CD1c-positive myeloid dendritic cell (primary cell): ENCODE measurements around the gene DNASE1.
A peak's percentile ranks its signal among the peaks of the same experiment; 100 is the strongest.

Source experiments
- DNase-seq: peaks from one replicate; pipeline ENCODE4 v3.0.0-alpha.2; 2016; ENCODE audit errors: extremely low spot score

DNASE1 gene

DNA sequence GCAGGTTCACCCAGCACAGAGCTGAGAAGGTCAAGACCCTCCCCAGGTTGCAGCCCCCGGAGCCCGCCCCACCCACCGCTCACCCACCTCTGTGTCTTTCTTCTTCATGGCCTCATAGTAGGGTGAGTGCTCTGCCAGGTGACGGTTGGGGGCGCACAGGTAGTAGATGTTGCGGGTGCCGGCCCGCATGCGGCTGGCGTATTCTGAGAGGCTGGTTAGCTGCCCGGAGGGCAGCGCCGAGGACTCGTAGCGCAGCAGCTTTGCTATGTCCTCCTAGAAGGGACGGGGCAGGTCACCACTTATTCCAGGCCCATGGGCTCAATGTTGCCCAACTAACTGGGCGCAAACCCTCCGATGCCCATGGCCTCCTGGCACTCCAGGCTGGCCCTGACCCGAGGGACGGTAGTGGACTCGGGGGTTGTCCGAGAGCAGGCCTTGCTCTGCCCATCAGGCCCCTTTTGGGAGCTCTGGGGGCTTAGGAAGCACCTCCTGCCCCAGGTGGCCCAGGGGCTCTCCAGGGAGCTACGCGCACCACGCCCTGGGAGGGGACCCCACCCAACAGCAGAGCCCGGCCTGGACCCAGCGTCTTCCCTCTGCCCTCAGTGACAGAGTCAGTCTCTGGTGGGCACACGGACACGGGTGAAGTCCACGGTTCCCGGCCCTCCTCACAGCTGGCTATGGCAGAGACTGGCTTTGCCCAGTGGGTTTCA lies 9.9 kb downstream of the DNASE1 start:
- no peak for DNase-seq

DNA sequence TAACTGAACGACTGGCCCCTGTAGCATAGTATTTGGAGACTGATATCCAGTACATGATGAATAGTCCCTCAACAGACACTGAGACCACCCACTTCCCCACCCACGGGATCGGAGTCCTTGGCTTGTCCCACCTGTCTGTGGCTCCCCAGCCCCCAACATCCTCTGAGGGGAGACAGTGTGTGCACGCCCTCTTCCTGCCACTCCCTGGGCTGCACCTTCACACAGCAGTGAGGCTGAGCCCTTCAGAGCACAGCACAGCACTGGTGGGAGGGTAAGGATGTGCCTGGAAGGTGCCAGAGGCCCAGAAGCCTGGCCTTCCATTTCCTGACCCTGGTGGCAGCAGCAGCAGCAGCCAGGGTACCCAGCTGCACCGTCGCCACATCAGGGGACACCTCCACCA lies 11.0 kb downstream of the DNASE1 start:
- DNase-seq: no peak

DNA sequence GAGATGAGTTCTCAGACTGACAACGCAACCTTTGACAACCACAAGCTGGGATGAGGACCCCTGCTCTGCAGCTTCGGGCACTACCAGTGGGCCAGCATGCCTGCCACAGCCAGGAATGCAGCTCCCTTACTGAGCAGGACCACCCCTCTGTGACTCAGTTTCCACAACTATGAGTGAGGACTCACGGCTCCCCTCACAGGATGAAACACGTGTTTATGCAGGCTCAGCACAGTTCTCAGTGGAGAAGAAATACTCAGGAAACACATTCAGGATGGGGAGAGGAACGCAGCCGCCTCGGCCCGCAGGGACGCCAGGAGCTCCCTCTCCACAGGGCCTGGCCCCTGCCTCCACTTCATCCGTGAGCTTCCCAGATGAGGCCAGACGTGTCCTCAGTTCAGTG lies 14.1 kb downstream of the DNASE1 start:
- no peak for DNase-seq

DNA sequence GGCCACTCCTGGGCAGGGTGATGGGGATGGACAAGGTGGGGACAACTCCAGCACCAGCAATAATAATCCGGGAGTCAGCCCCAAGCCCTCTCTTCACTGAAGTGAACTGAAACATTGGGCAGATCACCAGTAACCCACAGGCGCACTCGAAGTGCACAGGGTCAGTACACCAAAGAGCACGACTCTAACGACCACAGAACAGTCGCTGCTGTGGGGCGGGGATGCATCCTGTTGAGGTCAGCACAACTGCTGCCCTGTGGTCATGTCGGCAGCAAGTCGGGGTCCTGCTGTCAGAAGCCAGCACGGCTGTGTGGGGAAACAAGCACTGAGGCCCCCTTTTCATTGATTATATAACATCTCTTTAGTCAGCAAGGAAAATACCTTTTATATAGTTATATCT lies 14.6 kb downstream of the DNASE1 start:
- no peak for DNase-seq

DNA sequence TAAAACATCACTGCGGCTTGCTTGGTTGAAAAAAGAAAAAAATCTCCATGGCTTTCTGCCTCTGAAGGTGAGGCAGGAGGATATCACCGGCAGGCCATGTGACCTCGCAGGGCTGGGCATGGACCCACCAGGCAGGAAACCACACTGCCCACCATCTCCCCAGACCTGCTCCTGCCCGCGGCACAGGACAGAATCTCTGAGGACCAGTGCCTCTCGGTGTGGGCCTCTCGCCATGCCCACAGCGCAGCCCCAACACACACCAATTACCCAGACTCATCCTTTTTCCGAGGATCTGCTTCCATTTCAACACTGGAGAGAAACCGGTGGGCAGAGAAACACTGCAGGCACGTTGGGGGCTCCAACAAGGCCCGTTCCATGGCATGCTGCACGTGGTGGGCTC lies 16.2 kb downstream of the DNASE1 start:
- DNase-seq: no peak

DNA sequence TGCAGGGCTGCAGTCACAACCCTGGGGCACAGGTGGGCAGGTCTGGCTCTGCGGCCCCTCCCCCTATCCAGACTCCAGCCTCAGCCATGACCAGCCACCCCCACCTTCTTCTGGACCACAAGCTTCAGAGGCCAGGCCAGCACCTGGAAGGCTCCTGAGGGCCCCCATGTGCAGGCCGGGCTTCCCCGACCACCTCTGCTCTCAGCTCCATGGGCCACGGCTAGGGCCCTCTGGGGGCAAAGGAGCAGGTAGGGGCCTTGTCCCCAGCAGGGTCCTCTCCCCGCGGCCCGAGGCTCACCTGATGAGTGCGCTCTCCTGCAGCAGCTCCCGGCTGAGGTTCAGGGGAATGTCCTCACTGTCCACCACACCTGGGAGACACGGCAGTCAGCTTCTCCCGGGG lies 16.9 kb downstream of the DNASE1 start:
- DNase-seq: no peak

DNA sequence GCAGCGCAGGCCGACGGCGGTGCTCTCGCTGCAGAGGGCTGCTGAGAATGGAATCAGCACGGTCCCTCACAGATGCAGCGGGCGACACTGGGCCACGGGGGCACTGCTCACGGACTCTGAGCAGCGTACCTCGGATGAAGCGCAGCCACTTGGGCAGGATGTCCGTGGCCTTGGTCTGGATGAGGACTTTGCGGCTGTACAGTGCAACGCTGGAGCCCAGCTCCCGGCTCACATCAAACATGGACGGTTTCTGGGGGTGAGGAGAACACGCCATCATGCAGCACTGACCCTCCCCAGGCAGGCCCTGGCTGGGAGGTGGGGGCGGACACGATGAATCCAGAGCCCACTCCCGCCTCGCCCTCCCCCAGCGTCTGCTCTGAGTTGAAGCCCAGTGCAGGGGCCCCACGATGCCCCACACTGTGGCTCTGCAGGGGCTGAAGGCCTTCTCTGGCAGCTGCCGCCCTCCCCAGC lies 18.1 kb downstream of the DNASE1 start:
- DNase-seq: no peak

DNA sequence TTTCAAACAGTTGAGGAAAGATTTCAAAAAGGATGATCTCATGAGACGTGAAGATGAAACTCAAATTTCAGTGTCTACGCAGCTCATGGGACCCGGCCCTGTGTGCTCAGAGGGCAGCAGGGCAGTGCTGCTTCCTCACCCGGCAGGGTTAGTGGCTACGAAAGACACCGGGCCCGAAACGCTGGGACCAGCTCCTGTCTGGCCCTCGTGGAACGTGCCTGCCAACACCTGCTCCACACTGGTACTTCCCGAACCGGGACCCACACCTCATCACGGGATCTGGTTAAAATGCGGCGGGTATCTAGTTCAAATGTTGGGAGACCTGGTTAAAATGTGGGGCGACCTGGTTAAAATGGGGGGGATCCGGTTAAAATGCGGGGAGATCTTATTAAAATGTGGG lies 18.7 kb downstream of the DNASE1 start:
- DNase-seq: no peak

DNA sequence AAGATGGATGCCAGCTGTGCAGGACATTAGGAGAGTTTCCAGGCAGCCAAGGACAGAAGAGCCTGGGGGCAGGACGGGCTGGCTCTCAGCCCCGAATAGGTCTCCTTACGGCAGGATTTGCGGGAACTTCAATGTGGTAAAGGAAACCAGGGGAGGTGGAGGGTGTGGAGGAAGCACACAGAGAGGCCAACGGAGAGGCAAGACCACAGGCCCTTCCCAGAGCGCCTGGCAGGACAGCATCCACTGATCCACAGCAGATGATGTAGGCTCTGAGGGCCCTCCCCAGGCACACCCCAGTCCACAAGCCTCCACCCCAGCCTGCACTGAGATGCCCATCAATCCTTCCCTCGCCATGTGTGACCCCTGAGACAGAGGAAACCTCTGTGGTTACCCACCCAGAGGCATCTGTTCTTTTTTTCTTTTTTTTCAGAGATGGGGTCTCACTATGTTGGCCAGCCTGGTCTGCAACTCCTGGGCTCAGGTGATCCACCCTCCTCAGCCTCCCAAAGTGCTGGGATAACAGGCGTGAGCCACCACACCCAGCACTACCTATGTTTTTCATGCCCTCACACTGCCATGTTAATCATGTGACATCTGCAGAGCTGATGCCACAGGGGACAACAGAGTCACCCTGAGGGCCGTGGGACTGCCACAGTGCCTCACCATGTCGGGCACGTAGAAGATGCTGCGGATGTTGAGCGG lies 19.3 kb downstream of the DNASE1 start:
- DNase-seq: no peak

DNA sequence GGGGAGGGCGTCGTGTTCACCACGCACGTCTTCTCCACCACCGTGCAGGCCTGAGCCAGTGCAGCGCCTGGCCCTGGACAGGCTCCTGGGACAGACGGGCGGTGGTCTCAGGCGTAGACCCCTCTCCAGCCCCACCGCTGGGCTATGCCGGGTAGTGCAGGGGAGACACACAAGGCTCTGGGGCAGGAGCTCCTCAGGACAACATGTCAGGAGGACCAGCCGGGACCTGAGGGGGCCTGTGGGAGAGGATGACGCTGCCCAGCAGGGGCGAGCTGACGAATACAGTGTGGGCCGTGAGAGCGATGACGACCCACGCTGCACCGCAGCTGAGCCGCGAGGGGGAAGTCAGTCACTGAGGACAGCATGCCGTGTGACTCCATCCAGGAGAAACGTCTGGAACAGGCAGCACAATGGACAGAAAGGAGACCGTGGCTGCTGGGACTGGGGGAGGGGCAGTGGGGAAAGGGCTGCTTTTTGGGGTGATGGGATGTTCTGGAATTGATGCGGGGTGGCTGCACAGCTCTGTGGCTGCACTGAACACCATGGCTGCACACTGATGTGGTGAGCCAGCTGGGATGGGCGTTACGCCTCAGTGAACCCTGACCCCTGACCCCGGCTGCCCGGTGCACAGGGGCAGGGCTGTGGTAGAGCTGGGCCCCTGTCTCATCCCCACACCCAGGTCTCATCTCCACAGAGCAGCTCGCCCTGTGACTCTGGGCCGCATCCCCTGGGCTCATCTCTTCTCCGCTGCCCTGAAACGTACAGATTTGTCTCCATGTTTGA lies 20.2 kb downstream of the DNASE1 start:
- DNase-seq: no peak

DNA sequence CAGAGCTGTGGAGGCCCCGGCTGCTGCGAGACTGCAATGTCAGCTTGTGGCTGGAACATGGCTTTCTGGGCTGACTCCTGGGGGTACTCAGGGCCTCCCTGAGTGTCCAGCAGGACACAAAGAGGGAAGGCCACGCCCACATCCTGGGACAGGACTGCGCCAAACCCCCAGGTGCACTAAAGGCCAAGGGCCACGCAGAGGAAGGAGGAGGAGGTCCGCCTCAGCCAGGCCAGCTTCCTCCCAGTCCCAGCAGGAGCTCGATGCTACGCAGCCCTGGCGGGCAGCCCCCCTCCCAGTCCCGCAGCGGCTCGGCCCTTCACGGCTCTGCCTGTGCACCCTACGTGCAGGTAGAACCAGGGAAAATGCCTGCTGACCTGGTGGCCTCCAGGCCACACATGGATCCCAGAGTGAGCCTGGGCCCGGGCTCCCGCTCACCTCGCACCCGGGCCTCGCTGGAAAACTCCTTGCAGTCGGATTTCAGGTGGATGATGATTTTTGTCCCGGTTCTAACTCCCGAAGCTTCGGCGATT lies 21.2 kb downstream of the DNASE1 start:
- DNase-seq: no peak

DNA sequence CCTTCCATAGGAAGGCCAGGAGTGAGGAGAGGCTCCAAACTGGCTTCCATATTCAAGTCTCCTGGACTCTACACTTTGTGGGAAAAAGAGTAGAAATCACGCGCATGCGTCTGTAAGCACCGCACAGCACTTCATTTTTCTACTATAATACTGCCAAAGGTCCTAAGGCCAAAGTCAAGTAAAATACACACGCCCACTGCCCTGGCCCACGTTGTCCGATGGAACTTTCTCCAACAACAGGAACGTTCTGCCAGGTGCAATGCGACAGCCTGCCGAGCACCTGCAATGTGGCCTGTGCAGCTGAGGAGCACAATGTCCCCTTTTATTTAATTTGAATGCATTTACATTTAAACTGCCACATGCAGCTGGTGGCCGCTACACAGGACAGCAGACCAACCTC lies 23.5 kb downstream of the DNASE1 start:
- DNase-seq: no peak

DNA sequence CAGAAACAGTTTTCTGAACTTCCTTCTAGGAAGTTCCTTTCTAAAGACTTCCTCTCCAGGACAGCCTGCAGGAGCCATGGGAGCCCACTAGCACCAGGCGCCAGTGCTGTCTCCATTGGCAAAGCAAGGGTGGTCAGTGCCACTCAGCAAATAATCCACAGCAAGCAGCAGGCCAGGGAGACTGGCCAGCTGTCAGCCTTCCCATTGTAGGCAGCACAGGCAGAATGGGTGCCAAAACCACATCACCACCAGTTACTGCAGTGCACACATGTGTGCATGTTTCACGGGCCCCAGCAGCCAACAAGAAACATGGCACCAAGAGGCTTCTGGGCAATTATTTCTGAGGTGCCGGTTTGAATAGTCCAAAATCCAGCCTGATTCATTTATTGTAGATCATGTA lies 26.7 kb downstream of the DNASE1 start:
- no peak for DNase-seq

DNA sequence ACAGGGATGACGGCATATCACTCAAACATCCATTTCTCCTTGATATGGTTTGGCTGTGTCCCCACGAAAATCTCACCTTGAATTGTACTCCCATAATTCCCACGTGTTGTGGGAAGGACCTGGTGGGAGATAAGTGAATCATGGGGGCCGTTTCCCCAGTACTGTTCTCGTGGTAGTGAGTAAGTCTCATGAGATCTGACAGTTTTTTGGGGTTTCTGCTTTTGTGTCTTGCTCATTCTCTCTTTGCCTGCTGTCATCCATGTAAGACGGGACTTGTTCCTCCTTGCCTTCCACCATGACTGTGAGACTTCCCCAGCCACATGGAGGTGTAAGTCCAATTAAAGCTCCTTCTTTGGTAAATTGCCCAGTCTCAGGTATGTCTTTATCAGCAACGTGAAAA lies 32.5 kb downstream of the DNASE1 start:
- DNase-seq: no peak

DNA sequence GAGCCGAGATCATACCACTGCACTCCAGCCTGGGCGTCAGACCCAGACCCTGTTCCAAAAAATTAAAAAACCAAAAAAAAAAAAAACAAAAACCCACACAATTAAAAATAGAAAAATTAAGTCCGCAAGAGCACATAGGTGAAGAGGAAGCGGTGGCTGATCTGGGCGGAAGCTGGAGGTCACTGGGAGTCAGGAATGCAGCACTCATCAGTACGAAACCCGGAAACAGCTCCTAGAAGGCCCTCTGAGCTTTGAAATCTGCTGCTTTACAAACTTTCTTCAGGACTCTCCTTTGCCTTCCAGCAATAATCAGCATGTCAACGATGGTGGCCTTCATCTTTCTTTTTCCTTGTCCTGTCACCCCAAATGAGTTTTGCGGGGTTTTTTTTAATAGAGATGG lies 33.3 kb downstream of the DNASE1 start:
- no peak for DNase-seq

DNA sequence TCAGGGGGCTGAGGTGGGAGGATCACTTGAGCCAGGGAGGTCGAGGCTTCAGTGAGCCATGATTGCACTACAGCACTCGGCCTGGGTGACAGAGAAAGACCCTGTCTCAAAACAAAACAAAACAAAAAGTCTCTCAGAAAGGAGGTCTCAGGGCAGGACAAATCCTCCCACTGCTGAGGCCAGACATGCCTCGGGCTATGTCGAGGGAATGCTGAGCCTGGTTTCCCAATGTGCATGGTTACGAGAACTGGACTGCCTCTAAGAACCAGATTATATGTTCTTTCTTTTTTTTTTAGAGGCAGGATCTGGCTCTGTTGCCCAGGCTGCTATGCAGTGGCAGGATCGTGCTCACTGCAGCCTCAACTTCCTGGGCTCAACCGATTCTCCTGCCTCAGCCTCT lies 35.2 kb downstream of the DNASE1 start:
- DNase-seq: no peak

DNA sequence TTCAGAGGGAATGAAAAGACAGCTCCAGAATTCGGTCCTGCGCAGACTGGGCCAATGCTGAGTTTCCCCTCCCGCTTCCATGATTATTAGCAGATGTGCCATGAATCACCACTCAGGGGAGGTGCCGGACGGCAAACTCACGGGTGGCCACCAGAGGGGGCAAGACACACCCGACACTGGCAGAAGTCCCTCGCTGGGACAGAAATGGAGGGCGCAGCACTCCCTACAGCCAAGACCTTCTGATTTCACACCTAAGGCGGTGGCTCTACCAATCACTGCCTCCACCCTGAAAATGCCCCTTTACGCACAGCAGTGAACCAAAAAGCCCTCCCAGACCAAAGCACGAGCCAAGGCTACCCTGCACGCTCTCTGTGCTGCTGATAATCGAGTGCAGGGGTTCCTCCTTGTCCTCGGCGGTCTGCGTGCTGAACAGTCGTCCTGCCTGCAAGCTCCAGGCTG lies 36.0 kb downstream of the DNASE1 start:
- peak; percentile 86 for DNase-seq

DNA sequence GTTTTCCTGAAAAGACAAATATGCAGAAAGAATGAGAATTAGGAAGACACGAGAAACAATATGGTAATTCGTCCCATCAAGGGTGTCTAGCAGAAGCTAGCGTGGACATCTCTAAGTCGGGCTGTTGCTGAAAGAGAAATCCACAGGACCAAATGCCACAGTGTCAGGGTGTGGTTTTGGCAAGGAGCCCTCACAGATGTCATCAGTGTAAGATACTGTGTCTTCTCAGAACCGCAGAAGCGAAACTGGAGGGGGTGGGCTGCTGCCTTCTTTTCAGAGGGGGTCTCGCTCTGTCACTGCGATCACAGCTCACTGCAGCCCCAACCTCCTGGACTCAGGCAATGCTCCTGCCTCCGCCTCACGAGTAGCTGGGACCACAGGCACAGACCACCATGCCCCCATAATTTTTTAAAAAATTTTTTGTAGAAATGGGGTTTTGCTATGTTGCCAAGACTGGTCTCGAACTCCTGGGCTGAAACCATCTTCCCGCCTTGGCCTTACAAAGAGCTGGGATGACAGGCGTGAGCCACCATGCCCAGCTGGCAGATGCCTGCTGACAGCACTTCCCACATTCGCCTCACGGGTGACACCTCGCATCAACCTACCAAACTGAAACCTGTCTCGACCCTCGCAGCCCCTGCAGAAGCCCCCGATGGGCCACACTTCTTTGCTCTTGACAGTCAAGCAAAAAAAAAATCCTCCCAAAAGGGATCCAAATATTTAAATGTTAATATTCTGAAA lies 36.7 kb downstream of the DNASE1 start:
- no peak for DNase-seq

DNA sequence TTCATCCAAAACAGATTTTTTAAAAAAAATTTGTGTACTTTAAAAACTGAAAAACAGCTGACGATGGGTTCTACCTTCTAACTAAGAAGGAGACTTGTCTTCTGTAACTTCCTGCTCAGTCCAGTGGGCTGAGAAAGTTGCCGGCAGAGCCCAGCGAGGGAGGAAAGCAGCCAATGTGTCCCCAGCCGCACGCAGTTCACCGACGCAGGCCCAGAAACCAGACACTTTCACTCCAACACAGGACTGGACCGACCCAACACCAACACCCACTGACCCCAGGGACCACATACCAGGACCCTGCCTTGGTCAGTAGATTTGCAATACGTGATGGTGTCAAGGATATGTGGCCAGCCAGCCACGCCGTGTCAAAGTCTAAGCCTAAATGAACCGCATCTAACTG lies 37.3 kb downstream of the DNASE1 start:
- DNase-seq: no peak

DNA sequence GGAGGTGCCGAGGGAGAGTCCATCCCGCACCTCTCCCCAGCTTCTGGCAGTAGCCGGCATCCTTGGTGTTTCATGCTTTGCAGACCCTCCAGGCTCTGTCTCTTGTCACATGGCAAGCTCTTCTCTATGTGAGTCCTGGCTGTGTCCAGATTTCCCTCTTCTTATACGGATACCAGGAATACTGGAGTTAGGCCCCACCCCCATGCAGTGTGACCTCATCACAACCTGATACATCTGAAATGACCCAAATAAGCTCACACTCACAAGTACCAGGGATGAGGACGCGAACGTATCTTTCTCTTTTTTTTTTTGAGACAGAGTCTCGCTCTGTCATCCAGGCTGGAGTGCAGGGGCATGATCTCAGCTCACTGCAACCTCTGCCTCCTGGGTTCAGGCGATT lies 39.6 kb downstream of the DNASE1 start:
- DNase-seq: no peak

DNA sequence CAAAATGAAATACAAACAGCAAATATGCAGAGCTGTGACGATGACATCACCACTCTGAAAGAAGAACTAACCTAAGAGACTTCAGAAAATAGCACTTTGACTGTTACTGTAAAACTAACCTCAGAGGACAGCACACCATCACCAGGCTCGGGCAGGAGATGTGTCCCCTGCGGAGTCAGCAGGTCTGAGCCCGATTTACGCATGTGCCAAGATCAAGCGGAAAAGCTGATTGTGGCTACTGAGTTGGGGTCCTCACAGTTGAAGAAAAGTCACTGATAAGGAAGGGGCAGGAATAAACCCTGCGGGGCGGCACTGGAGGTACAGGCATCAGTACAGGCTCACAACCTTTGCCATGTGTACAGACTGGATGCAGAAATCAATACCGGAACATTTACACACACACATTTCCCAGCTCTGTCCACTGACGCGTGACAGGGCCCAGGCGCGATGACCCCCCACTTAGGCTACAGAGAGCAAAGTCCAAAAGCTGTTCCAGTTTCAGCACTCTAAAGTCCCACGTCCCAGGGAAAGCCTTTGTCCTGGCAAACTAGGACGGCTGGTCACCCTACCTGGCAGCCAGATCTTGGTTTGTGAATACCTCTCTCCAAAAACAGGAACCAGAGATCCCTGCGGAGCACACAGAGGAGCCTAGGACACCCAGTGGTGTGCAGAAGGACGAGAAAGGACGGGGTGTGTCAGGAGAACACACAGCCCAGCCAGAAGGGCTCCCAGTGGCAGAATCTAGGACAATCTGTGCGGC lies 41.3 kb downstream of the DNASE1 start:
- peak; percentile 21 for DNase-seq
